GM12878 (cell line): ENCODE results near the gene MAPT. TPM values are rescaled to one million over a fixed set of nuclear protein-coding genes. Genes with fewer than 3 reads are reported as not detected.

ENCODE experiments used
- ATAC-seq: fragments of 200-7000 bp; cut with Tn5 transposase; 3 replicates; pipeline ENCODE4 v1.9.1; 2020; ENCODE audit warnings: mild to moderate bottlenecking, moderate library complexity
- BruUV-seq: library from RNA; stranded (reverse); fragments of 400-500 nt; replicated peaks from 2 replicates; lab custom pipeline; 2021; lab: Mats Ljungman, UMichigan
- CTCF ChIA-PET: fragments of 300-600 bp; sonication (Branson Sonifier 250); formaldehyde crosslinking; extraction: SDS; loops from one replicate; lab custom pipeline; 2021; ENCODE audit warnings: inconsistent platforms; lab: Yijun Ruan, JAX
- POLR2A ChIA-PET: fragments of 350-600 bp; formaldehyde crosslinking; extraction: SDS; loops from one replicate; lab custom pipeline; 2021; ENCODE audit warnings: inconsistent platforms; lab: Charles Lee
- RAD21 ChIA-PET: fragments of 300-600 bp; sonication (Branson Sonifier 250); formaldehyde crosslinking; loops from one replicate; lab custom pipeline; 2023; ENCODE audit warnings: antibody characterized with exemption; ENCODE audit not compliant: unreplicated experiment; lab: Charles Lee
- SMC1A ChIA-PET: fragments of 300-600 bp; sonication (Branson Sonifier 250); formaldehyde crosslinking; loops from one replicate; lab custom pipeline; 2023; ENCODE audit not compliant: unreplicated experiment, uncharacterized antibody; lab: Charles Lee
- DNase-seq: peaks from one replicate; pipeline ENCODE4 v3.0.0-alpha.2; 2011; ENCODE audit warnings: low read depth, low spot score
- FAIRE-seq: peaks from 3 replicates; lab custom pipeline; 2011; peaks lifted over from hg19 to GRCh38; lab: Jason Lieb, UNC
- H2AFZ ChIP-seq: 2 replicates; pipeline ENCODE4 v1.6.0; 2011; ENCODE audit warnings: low read depth, low read length, control low read depth; ENCODE audit not compliant: control insufficient read depth
- H3K27ac ChIP-seq: 2 replicates; pipeline ENCODE4 v1.5.1; 2011; ENCODE audit warnings: control low read depth; ENCODE audit not compliant: control insufficient read depth, insufficient read depth
- H3K27me3 ChIP-seq, 2 experiments: replicated peaks in 1 of 2; 2 replicates each; pipeline versions ENCODE4 v1.6.0 to v1.6.1; 2011; ENCODE audit warnings: low read length in 1 of 2; ENCODE audit not compliant: control insufficient read depth in 2 of 2, insufficient read depth in 2 of 2
- H3K36me3 ChIP-seq, 2 experiments: 2 replicates each; pipeline ENCODE4 v1.5.1; 2011; ENCODE audit warnings: low read length in 1 of 2; ENCODE audit not compliant: control insufficient read depth in 2 of 2, insufficient read depth in 2 of 2
- H3K4me1 ChIP-seq: 2 replicates; pipeline ENCODE4 v1.6.1; 2011; ENCODE audit warnings: mild to moderate bottlenecking, low read length, moderate library complexity, mixed read lengths; ENCODE audit not compliant: control insufficient read depth, insufficient read depth
- H3K4me2 ChIP-seq: 2 replicates; pipeline ENCODE4 v1.6.0; 2011; ENCODE audit warnings: control low read depth; ENCODE audit not compliant: control insufficient read depth, insufficient read depth
- H3K4me3 ChIP-seq: fragments of 200-600 bp; sonication (generic); 2 replicates; pipeline ENCODE4 v1.5.1; 2016
- H3K79me2 ChIP-seq: 2 replicates; pipeline ENCODE4 v1.6.0; 2011; ENCODE audit warnings: low read length; ENCODE audit not compliant: control insufficient read depth, insufficient read depth
- H3K9ac ChIP-seq: 2 replicates; pipeline ENCODE4 v1.8.0; 2011; ENCODE audit warnings: low read length, control low read depth, mixed read lengths; ENCODE audit not compliant: control insufficient read depth, insufficient read depth
- H3K9me3 ChIP-seq: replicated peaks from 3 replicates; pipeline ENCODE4 v1.5.1; 2011; ENCODE audit warnings: mild to moderate bottlenecking, low read length; ENCODE audit not compliant: control insufficient read depth, insufficient read depth
- H4K20me1 ChIP-seq: 2 replicates; pipeline ENCODE4 v1.6.0; 2011; ENCODE audit not compliant: control insufficient read depth, insufficient read depth
- ATF3 ChIP-seq: IDR thresholded peaks from 2 replicates; pipeline ENCODE4 v1.6.1; 2011; ENCODE audit warnings: low read depth, mild to moderate bottlenecking, low read length, moderate library complexity, borderline replicate concordance; ENCODE audit errors: extremely low read depth
- ATF7 ChIP-seq: fragments of 450-650 bp; IDR thresholded peaks from 2 replicates; pipeline ENCODE4 v1.6.1; 2016; ENCODE audit warnings: low read depth, mild to moderate bottlenecking
- MLLT1 ChIP-seq: fragments of 450-650 bp; IDR thresholded peaks from 2 replicates; pipeline ENCODE4 v1.6.1; 2016; ENCODE audit warnings: mild to moderate bottlenecking
- NFXL1 ChIP-seq: fragments of 450-650 bp; IDR thresholded peaks from 2 replicates; pipeline ENCODE4 v1.6.1; 2017; ENCODE audit warnings: antibody characterized with exemption, mild to moderate bottlenecking, borderline replicate concordance
- YY1 ChIP-seq: IDR thresholded peaks from 2 replicates; pipeline ENCODE4 v1.6.1; 2011; ENCODE audit warnings: low read depth, mild to moderate bottlenecking, low read length
- WGBS: methylation state at CpG from one replicate; pipeline ENCODE4 v1.1.6; 2016; ENCODE audit warnings: low lambda C conversion rate; ENCODE audit not compliant: insufficient replicate concordance, insufficient coverage; ENCODE audit errors: missing lambda C conversion rate; 5-methylcytosine and 5-hydroxymethylcytosine counted together
- in situ Hi-C: fragments of 300-500 bp; cut with MboI; formaldehyde crosslinking; loops from 9 replicates; pipeline ENCODE4 v1.14.3; 2018; ENCODE audit warnings: mixed read lengths
- intact Hi-C: fragments of 100-400 bp; cut with micrococcal nuclease; formaldehyde crosslinking; loops from one replicate; pipeline ENCODE4 v1.14.2; 2022; ENCODE audit not compliant: unreplicated experiment
- polyA plus RNA-seq, 11 experiments: library from polyadenylated mRNA; depleted of rRNA in 4 of 11; unstranded in 6 of 11; stranded (reverse) in 5 of 11; fragments of >200 nt; fragmentation: Nextera tagmentation in 4 of 11; fragmentation: Illumina TruSeq in 1 of 11; extraction: Ambion mirVana in 4 of 11; extraction: Trizol in 1 of 11; gene quantifications; 1 replicate in 1 of 11; 2 replicates in 10 of 11; pipeline versions ENCODE4 v1.2.1 to v1.2.3, GENCODE V29; 2011 to 2016; ENCODE audit warnings: inconsistent platforms in 2 of 11, missing spikeins in 2 of 11, low read depth in 1 of 11
- total RNA-seq, 4 experiments: library from RNA; depleted of rRNA in 3 of 4; stranded (reverse); fragments of >200 nt in 3 of 4; fragmentation: Illumina TruSeq in 1 of 4; extraction: Trizol in 1 of 4; gene quantifications; 2 replicates each; pipeline versions ENCODE4 v1.2.1 to v1.2.3, GENCODE V29; 2013 to 2021

Gene MAPT
- total and polyA plus RNA-seq, 10 of the 15 experiments (the other 5 are each of a cell fraction or from before 2014, with no cell fraction given): under 0.01 to 0.05 (median 0.03) TPM; not detected in 7

- TF ChIP-seq ATF3 (no peak), NFXL1 (no peak), YY1 (no peak), MLLT1 (no peak), ATF7 (no peak)
- Histone ChIP-seq H3K4me2 (no peak overlapping the region), H3K9me3 (no peaks in the 10 kb centered on the region), H2AFZ (no peak overlapping the region), H3K4me3 (no peak overlapping the region), H3K79me2 (no peaks in the 10 kb centered on the region), H3K36me3 (peaks cover 23 to 32% of the 10 kb centered on the region in 2 experiments), H3K27me3 (no peaks in the 10 kb centered on the region), H4K20me1 (no peaks in the 10 kb centered on the region), H3K27ac (no peak overlapping the region), H3K9ac (no peak overlapping the region), H3K4me1 (peaks cover 11% of the 10 kb centered on the region)
- RAD21 ChIA-PET: interaction anchor here (0.7 kb wide), 1 partner anchor 116 kb away, joined by 4 read pairs; no protein-coding TSS in a partner anchor
- POLR2A ChIA-PET: no interaction called here
- in situ Hi-C loops: no loop called here
- SMC1A ChIA-PET: interaction anchor here (0.7 to 1.8 kb wide), 4 partner anchors 10 to 157 kb away, joined by 3 to 9 read pairs (median 5); no protein-coding TSS in a partner anchor
- WGBS: 100% methylated on average over 6 of the region's 6 CpGs
- DNase-seq (no peak), ATAC-seq (no peak), FAIRE-seq (no peak)
- BruUV-seq: no TSS peak
- intact Hi-C loops: no loop called here
- CTCF ChIA-PET: interaction anchor here (0.7 to 2.6 kb wide), 4 partner anchors 14 to 357 kb away, joined by 4 to 13 read pairs (median 8); no protein-coding TSS in a partner anchor
Measured at GRCh38 chr17:46029627-46030026, 135.3 kb downstream of the MAPT start.
